SIG-M5 treated with dmso at 0.1 percent for 504 hours (cell line): ENCODE measurements around the gene ATG5.

Source experiments
- DNase-seq: peaks from one replicate; lab custom pipeline; 2025; ENCODE audit not compliant: unreplicated experiment; lab: John Stamatoyannopoulos, UW

Gene ATG5

GRCh38 chr6:106184629-106185028 is 140.9 kb downstream of the ATG5 start:
- DNase-seq: no peak

GRCh38 chr6:106183430-106183829 is 142.1 kb downstream of the ATG5 start:
- no peak for DNase-seq

GRCh38 chr6:106182455-106182854 is 143.1 kb downstream of the ATG5 start:
- peak; percentile 79 for DNase-seq

GRCh38 chr6:106181664-106182418 is 143.7 kb downstream of the ATG5 start:
- DNase-seq: no peak

GRCh38 chr6:106180208-106180607 is 145.4 kb downstream of the ATG5 start:
- DNase-seq: no peak

- DNase-seq: no peak
These were observed 146.7 kb downstream of the ATG5 start for GRCh38 chr6:106178900-106179299.

GRCh38 chr6:106177786-106178185 is 147.8 kb downstream of the ATG5 start:
- DNase-seq: no peak

GRCh38 chr6:106173124-106173879 is 152.3 kb downstream of the ATG5 start:
- no peak for DNase-seq

- no peak for DNase-seq
These were observed 155.3 kb downstream of the ATG5 start for GRCh38 chr6:106170030-106170791.

GRCh38 chr6:106169517-106169916 is 156.0 kb downstream of the ATG5 start:
- no peak for DNase-seq

GRCh38 chr6:106168097-106168888 is 157.3 kb downstream of the ATG5 start:
- no peak for DNase-seq

GRCh38 chr6:106167096-106167814 is 158.3 kb downstream of the ATG5 start:
- no peak for DNase-seq

GRCh38 chr6:106165885-106166485 is 159.6 kb downstream of the ATG5 start:
- DNase-seq: no peak

GRCh38 chr6:106163966-106164877 is 161.3 kb downstream of the ATG5 start:
- DNase-seq: peak; percentile 97

GRCh38 chr6:106163446-106163965 is 162.1 kb downstream of the ATG5 start:
- DNase-seq: peak; percentile 85

GRCh38 chr6:106162921-106163320 is 162.6 kb downstream of the ATG5 start:
- DNase-seq: no peak

- DNase-seq: no peak
These were observed 163.7 kb downstream of the ATG5 start for GRCh38 chr6:106161893-106162292.

- no peak for DNase-seq
These were observed 164.2 kb downstream of the ATG5 start for GRCh38 chr6:106161311-106161874.
